A549 (cell line): ENCODE results near the gene SGCE. TPM values are rescaled to one million over a fixed set of nuclear protein-coding genes. Genes with fewer than 3 reads are reported as not detected.

Source experiments
- ATAC-seq, 2 experiments: fragments of 200-7000 bp in 1 of 2; fragments of >200 bp in 1 of 2; cut with Nextera tagmentation in 1 of 2; cut with Tn5 transposase in 1 of 2; 3 replicates each; pipeline versions ENCODE4 v1.8.0 to v1.9.1; 2018 to 2020; ENCODE audit warnings: mild to moderate bottlenecking in 1 of 2, moderate library complexity in 1 of 2
- CTCF ChIA-PET: fragments of 300-600 bp; sonication (Branson Sonifier 250); formaldehyde crosslinking; extraction: SDS; loops from one replicate; lab custom pipeline; 2021; ENCODE audit warnings: antibody characterized with exemption, inconsistent platforms; lab: Yijun Ruan, JAX
- POLR2A ChIA-PET: fragments of 350-600 bp; formaldehyde crosslinking; extraction: SDS; loops from one replicate; lab custom pipeline; 2021; ENCODE audit warnings: antibody characterized with exemption, inconsistent platforms; lab: Yijun Ruan, JAX
- DNase-seq, 2 experiments: peaks; one replicate each; pipeline versions ENCODE4 v3.0.0 to v3.0.0-alpha.2; 2011 to 2016; ENCODE audit warnings: low read depth in 1 of 2, low spot score in 1 of 2
- FAIRE-seq: peaks from 2 replicates; lab custom pipeline; 2011; peaks lifted over from hg19 to GRCh38; lab: Jason Lieb, UNC
- H3K27ac ChIP-seq, 2 experiments: fragments of >200 bp; sonication (Bioruptor Twin); formaldehyde crosslinking; 3 replicates each; pipeline ENCODE4 v1.5.1; 2016 to 2017
- H3K4me1 ChIP-seq: fragments of >200 bp; sonication (Bioruptor Twin); formaldehyde crosslinking; 3 replicates; pipeline ENCODE4 v1.6.1; 2016
- H3K4me2 ChIP-seq: fragments of >200 bp; sonication (Bioruptor Twin); formaldehyde crosslinking; 3 replicates; pipeline ENCODE4 v1.6.1; 2016
- H3K4me3 ChIP-seq: fragments of >200 bp; sonication (Bioruptor Twin); formaldehyde crosslinking; 3 replicates; pipeline ENCODE4 v1.5.1; 2016
- H3K9me3 ChIP-seq: fragments of >200 bp; sonication (Bioruptor Twin); formaldehyde crosslinking; 3 replicates; pipeline ENCODE4 v1.6.1; 2016
- CBX2 ChIP-seq: fragments of 200-600 bp; sonication (generic); IDR thresholded peaks from 2 replicates; pipeline ENCODE4 v1.6.1; 2016; ENCODE audit warnings: low read depth, mild to moderate bottlenecking, borderline replicate concordance
- EHF ChIP-seq: fragments of 250-450 bp; sonication (Bioruptor Pico); IDR thresholded peaks from 2 replicates; pipeline ENCODE4 v1.5.0; 2020; ENCODE audit warnings: mild to moderate bottlenecking
- ELK1 ChIP-seq: fragments of 150-350 bp; IDR thresholded peaks from 2 replicates; pipeline ENCODE4 v1.6.1; 2014; ENCODE audit warnings: low read depth, mild to moderate bottlenecking, low read length
- FOSL2 ChIP-seq, 2 experiments: fragments of 450-650 bp in 1 of 2; fragments of >200 bp in 1 of 2; sonication (Bioruptor Twin) in 1 of 2; formaldehyde crosslinking; IDR thresholded peaks; 2 replicates each; pipeline versions ENCODE4 v1.5.0 to v1.6.1; 2016 to 2020; ENCODE audit warnings: mild to moderate bottlenecking in 1 of 2, moderate library complexity in 1 of 2
- HMGXB4 ChIP-seq: fragments of 250-450 bp; sonication (Bioruptor Pico); IDR thresholded peaks from 2 replicates; pipeline ENCODE4 v1.5.0; 2021; ENCODE audit warnings: mild to moderate bottlenecking, moderate library complexity, borderline replicate concordance
- HOXB5 ChIP-seq: fragments of 250-450 bp; sonication (Bioruptor Pico); IDR thresholded peaks from 2 replicates; pipeline ENCODE4 v1.5.0; 2020; ENCODE audit warnings: mild to moderate bottlenecking, moderate library complexity
- MAZ ChIP-seq: fragments of 150-350 bp; IDR thresholded peaks from 2 replicates; pipeline ENCODE4 v1.6.1; 2014; ENCODE audit warnings: antibody characterized with exemption, low read depth, low read length, borderline replicate concordance
- MYC ChIP-seq: IDR thresholded peaks from 2 replicates; pipeline ENCODE4 v1.6.1; 2012; ENCODE audit warnings: mild to moderate bottlenecking, inconsistent platforms, low read length, improper control_type of control experiment, borderline replicate concordance
- NR3C1 ChIP-seq: fragments of >200 bp; sonication (Bioruptor Twin); formaldehyde crosslinking; IDR thresholded peaks from 3 replicates; pipeline ENCODE4 v1.6.1; 2017
- PBX3 ChIP-seq: IDR thresholded peaks from 2 replicates; pipeline ENCODE4 v1.6.1; 2012
- PHF8 ChIP-seq: fragments of 200-600 bp; sonication (generic); IDR thresholded peaks from 2 replicates; pipeline ENCODE4 v1.6.1; 2016; ENCODE audit warnings: low read depth, mild to moderate bottlenecking, antibody characterized with exemption, moderate library complexity, borderline replicate concordance
- RAD21 ChIP-seq, 2 experiments: fragments of >200 bp in 1 of 2; sonication (Bioruptor Twin) in 1 of 2; formaldehyde crosslinking in 1 of 2; IDR thresholded peaks in 1 of 2; conservative IDR thresholded peaks in 1 of 2; 2 replicates in 1 of 2; 3 replicates in 1 of 2; pipeline ENCODE4 v1.6.1; 2012 to 2018; ENCODE audit warnings: inconsistent platforms in 1 of 2
- RCOR1 ChIP-seq: fragments of 150-350 bp; IDR thresholded peaks from 2 replicates; pipeline ENCODE4 v1.6.1; 2014; ENCODE audit warnings: antibody characterized with exemption, low read length, low read depth
- REST ChIP-seq: fragments of 200-600 bp; sonication (generic); IDR thresholded peaks from 2 replicates; pipeline ENCODE4 v1.6.1; 2016; ENCODE audit warnings: antibody characterized with exemption, mild to moderate bottlenecking, moderate library complexity
- TP53 ChIP-seq: fragments of 250-450 bp; sonication (Bioruptor Pico); IDR thresholded peaks from 2 replicates; pipeline ENCODE4 v1.5.0; 2021; ENCODE audit warnings: mild to moderate bottlenecking, moderate library complexity
- USF2 ChIP-seq: fragments of 450-650 bp; IDR thresholded peaks from 2 replicates; pipeline ENCODE4 v1.6.1; 2014; ENCODE audit warnings: antibody characterized with exemption
- ZNF302 ChIP-seq: fragments of 250-450 bp; sonication (Bioruptor Pico); IDR thresholded peaks from 2 replicates; pipeline ENCODE4 v1.9.0; 2021; ENCODE audit warnings: inconsistent platforms, mild to moderate bottlenecking, moderate library complexity
- WGBS: methylation state at CpG from one replicate; pipeline ENCODE4 v1.1.6; 2017; ENCODE audit errors: missing lambda C conversion rate; 5-methylcytosine and 5-hydroxymethylcytosine counted together
- polyA plus RNA-seq, 4 experiments: library from polyadenylated mRNA; depleted of rRNA in 3 of 4; stranded (reverse); fragments of >200 nt; fragmentation: RNase III in 1 of 4; extraction: RNeasy Plus Mini Kit Qiagen cat#74134 plus additional on column Dnase treatment in 1 of 4; gene quantifications; 2 replicates in 3 of 4; 3 replicates in 1 of 4; pipeline ENCODE4 v1.2.3, GENCODE V29; 2011 to 2017

SGCE gene
- polyA plus RNA-seq, 2 of the 4 experiments (the other 2 are of a cell fraction): 60.1 to 97.2 TPM

- H3K4me3 ChIP-seq: no peak overlapping the region
- peak overlapping the region in 1 of 2 experiments; percentile 5; a peak in 2 of 6 replicates for H3K27ac ChIP-seq
- ATAC-seq: no peak
- H3K4me1 ChIP-seq: peaks cover 28% of the 10 kb centered on the region
- no peak for DNase-seq
- TF ChIP-seq HOXB5 (no peak), ZNF302 (CRISPR knock-in tag) (no peak), NR3C1 (no peak), TP53 (CRISPR knock-in tag) (no peak)
- TF ChIP-seq, all 56 proteins: peak for 0
- no peak overlapping the region for H3K4me2 ChIP-seq
- no peak for FAIRE-seq
- ChIA-PET CTCF (no interaction called here), POLR2A (no interaction called here)
- peaks cover 28% of the 10 kb centered on the region for H3K9me3 ChIP-seq
- 100% methylated on average over 1 of the region's 1 CpG for WGBS
Observed at GRCh38 chr7:94577357-94577756, 78.6 kb downstream of the SGCE start.

- ATAC-seq: no peak
- Histone ChIP-seq H3K27ac (no peak overlapping the region), H3K4me1 (peaks cover 27% of the 10 kb centered on the region), H3K9me3 (peaks cover 28% of the 10 kb centered on the region), H3K4me2 (no peak overlapping the region), H3K4me3 (no peak overlapping the region)
- 87% methylated on average over 2 of the region's 2 CpGs for WGBS
- DNase-seq: no peak
- no peak for FAIRE-seq
- ChIA-PET POLR2A (no interaction called here), CTCF (no interaction called here)
- no peak for TF ChIP-seq ZNF302 (CRISPR knock-in tag)
- TF ChIP-seq EHF: no peak
- TF ChIP-seq USF2: no peak
- TF ChIP-seq MAZ: no peak
- TF ChIP-seq HMGXB4 (CRISPR knock-in tag): no peak
- no peak for TF ChIP-seq RAD21 (conservative IDR thresholded peaks at IDR 0.05 in 1 of 2, IDR thresholded peaks at IDR 0.05 in 1 of 2)
- TF ChIP-seq CBX2: no peak
Observed at GRCh38 chr7:94576316-94576715, 79.6 kb downstream of the SGCE start.

GRCh38 chr7:94575646-94576045 is 80.3 kb downstream of the SGCE start:
- Histone ChIP-seq H3K27ac (no peak overlapping the region), H3K4me1 (peaks cover 21% of the 10 kb centered on the region), H3K4me3 (no peak overlapping the region), H3K4me2 (no peak overlapping the region), H3K9me3 (peaks cover 28% of the 10 kb centered on the region)
- FAIRE-seq (no peak), ATAC-seq (no peak), DNase-seq (no peak)
- ChIA-PET POLR2A (no interaction called here), CTCF (no interaction called here)
- 80% methylated on average over 2 of the region's 2 CpGs for WGBS
- no peak for TF ChIP-seq RCOR1
- TF ChIP-seq PBX3: no peak
- no peak for TF ChIP-seq REST
- TF ChIP-seq MYC: no peak
- no peak for TF ChIP-seq ELK1
- no peak for TF ChIP-seq ZNF302 (CRISPR knock-in tag)
- TF ChIP-seq PHF8: no peak
- no peak for TF ChIP-seq NR3C1
- no peak for TF ChIP-seq FOSL2 (IDR thresholded peaks at IDR 0.05)
- TF ChIP-seq FOSL2 (CRISPR knock-in tag; IDR thresholded peaks at IDR 0.05): no peak
